Measurements from ENCODE around the gene COBLL1.
"Not testable (repeated sequence)": the region's sequence is repeated elsewhere in the genome, so short reads cannot be mapped to it uniquely, and the experiment has no call there.

The COBLL1 gene

DNA sequence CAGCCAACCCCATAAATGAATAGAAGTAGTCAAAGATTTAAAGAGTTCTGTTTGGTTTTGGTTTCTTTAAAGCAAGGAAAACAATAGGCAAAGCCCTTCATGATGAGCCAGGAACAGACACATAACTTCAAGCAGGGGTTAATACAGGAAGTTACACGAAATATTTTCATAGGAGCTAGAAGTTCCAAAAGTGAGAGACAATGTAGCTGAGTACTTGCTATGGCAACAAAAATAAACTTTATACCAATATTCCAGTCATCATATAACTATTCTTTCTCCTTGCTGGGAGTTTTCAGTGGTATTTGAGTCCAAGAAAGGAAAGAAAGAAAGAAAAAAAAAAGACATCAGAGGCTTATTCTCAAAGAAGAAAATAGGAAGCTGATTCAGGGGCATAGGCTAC lies 56.2 kb downstream of the COBLL1 start:
- DNase-seq: no peak

DNA sequence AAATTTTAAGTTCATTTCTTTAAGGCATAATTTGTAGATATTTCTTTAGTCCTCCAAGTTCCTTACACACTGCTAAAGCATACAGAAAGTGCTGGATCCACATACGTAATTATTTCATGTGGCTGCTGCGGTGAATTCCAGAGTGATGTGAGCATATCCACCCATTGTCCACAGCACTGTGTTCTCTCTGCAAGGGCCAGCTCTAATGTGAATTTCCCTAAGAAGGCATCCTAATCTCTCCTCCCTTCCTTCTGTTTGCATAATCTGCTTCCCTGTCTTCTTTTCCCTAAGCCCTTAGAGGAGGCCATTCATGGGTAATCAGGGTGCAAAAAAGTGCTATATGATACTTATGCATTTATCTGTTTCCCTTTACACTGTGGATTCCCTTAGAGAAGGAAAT lies 57.2 kb downstream of the COBLL1 start:
- no peak for DNase-seq

DNA sequence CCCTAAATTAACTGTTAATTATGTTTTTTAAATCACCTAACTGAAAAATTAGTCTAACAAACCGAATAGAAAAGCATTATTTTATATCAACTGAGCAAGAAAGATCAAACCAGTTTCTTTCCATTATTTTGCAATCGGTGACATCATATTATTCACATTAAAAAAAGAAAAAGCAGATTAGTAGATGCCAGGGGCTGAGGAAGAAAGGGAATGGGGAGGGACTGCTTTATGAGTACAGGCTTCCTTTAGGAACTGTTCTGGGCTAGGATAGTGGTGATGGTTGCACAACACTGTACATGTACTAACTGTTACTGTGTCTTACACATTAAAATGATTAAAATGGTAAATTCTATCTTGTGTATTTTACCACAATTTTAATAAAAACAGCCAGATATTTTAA lies 59.3 kb downstream of the COBLL1 start:
- no peak for DNase-seq

DNA sequence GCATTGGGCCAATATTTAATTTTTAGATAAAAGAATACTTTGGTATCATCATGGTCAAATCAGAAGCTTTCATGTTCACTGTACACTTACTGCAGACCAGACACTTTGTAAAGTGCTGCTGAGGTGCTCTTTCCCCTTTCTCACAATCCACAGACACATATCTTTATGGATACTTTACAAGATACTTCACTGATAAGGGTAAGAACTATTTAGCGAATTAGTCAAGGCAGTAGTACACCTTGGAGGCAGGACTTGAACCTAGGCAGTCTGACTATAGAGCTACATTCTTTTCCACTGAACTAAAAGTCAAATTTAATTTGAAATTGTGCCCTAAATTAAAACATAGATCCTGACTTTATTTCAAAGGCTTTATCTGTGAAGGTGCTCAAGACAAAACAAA lies 60.2 kb downstream of the COBLL1 start:
- DNase-seq: no peak

DNA sequence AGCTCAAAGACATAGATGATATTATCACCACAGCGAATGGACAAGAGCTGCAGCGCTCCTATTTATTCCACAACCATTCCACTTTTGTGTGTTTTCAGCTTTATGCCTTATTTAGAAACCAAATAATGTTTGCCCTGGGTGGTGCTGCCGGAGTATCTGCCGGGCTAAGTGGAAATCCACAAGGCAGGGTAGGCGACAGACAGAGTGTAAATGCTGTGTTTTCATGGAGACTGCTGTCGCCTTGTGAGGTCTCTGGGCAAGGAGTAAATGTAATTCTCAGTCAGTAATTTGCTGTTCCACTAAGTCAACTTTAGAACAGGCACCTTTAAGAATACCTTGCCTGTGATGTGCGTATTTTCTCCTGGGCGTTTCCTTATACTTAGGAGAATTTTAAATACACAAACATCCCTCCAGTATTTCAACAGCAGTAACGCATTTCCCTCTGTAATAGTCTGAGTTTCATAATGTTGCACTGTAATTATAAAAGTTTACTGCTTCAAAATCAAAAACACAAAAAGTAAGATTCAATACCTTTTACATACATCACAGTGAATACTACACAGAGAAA lies 60.9 kb downstream of the COBLL1 start:
- DNase-seq: no peak

DNA sequence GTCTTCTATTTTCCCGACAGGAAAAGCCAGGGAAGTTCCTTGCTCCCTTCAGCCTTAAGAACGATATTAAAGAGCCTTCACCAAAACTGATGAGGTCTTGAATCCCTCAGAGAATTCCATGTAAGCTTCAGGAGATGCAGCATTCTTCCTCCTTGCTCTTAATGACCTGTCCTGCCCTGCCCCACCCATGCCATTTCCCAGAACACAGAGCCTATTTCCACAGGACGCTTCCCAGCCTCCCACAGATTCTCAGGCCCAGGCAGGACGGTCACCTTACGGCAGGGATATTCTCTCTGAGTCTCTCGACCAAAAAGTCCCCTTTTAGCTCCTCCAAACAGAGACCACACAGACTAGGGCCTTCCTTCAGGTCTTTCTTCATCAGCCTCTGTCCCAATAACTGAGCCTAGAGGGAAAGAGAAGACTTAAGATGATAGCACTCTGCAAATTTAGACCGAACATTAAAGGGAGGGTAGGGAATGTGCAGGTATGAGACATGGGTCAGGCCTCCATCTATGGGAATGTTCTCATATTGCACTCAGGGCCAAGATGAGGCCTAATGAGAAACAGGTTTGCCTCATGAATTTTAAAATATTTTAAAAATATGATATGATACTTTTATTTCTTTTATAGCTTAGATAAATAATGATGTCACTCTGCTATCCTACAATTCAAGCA lies 62.1 kb downstream of the COBLL1 start:
- DNase-seq: no peak

DNA sequence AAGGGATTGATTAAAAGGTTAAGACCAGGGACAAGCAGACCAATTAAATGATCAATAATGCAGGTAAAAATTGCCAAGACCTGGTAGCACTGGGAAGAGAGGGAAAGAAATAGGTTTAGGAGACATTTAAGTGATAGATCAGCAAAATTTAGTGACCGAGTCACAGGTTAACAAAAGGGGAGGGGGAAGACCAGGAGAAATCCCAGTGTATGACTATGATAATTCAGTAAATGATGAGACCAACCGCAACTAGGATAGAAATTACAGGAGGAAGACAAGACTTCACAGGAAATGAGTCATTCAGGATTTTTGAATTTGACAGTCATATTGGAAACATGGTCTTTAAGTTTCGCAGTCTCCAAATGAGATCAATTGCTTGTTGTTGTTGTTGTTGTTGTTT lies 62.9 kb downstream of the COBLL1 start:
- DNase-seq: no peak

DNA sequence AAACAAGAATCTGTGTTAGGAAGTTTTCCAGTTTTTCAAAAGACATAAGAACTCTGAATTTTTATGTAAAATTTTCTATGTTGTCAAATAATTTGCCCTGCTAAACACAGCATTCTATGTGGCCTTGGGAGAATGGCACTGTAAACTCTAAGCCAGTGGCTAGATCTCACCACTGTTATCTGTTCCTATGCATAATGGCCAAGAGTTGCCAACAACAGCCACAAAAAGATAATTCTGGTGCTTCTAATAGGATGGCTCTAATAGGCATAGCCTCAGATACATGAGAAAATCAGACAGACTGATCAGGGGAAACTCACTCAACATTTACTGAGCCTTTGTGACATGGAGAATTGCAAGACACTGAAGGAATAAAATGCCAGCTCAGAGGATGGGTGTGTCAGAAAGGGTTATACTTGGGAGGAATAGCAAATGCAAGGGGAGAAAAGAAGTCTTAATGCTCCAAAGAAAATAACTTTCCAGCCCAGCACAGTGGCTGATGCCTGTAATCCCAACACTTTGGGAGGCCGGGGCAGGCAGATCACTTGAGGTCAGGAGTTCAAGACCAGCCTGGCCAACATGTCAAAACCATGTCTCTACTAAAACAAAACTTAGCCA lies 63.7 kb downstream of the COBLL1 start:
- no peak for DNase-seq

DNA sequence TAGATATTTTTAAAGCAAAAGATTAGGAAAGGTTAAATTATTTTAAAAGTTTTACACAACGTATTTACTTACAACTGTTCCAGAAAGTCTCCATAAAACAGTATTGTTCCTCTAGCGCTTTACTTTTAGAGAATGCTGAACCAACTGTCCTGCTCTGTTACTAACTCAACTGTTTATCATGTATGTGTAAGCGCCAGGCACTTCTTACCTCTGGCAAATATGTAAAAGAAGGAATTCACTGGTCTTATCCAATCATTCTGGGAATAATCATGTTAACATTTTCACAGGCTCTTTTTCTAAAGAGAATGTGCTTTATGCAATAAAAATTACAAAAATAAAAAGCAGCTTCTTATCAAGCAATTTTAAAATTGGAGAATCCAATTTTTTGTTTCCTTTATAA lies 68.0 kb downstream of the COBLL1 start:
- DNase-seq: no peak

DNA sequence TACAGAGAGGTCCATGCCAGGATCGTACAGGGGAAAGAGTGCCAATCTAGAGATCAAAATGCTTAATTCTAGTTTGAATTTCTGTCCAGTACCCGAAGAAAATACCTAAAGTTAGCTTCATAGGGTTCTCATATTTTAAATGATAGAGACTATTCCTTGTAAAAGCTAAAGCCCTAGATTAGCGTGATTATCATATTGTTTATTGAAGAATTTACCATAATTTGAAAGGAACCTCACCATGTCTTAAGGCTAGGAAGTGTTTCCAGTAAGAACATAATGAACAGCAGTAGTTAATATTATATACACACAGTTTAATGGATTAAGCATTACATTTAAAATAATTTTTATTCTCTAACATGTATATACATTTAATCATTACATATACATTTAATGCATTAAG lies 68.5 kb downstream of the COBLL1 start:
- no peak for DNase-seq

DNA sequence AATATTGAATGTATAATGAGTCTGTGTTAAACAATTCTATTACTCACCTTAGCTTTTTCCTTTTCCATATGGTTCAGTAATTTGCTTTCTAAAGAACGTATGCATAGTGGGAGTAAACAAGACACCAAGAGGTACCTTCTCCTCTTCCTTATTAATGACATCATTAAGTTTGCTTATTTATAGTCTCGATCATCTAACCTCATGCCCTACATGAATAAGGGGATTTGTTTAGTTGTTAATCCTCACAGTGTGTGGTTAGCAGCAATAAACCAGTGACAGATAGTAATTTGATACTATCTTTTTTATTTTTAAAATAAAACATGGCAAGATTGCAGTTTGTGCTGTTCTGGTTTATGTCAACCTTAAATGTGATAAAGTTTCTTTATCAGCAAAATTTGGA lies 69.7 kb downstream of the COBLL1 start:
- DNase-seq: no peak

DNA sequence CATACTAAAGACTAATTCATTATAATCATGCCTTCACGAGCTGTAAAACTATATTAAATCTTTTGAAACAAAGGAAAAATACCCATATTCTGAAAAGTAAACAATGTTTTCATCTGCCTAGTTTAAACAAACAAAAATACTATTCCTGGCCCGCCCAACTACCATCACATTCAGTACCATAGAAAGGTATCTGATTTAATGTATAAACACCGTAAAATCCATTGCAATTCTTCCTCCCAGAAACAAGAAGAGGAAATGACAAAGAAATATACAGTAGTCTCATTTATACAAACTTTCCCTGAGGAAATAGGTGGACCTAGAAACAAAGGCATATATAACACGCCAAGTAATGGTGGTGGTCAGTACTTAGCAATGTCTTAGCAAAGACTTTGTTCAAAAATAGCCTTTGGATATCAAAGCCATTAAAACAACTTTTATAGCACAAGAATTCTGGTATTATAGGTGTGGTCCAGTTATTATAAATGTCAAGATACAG lies 71.2 kb downstream of the COBLL1 start:
- DNase-seq: no peak

DNA sequence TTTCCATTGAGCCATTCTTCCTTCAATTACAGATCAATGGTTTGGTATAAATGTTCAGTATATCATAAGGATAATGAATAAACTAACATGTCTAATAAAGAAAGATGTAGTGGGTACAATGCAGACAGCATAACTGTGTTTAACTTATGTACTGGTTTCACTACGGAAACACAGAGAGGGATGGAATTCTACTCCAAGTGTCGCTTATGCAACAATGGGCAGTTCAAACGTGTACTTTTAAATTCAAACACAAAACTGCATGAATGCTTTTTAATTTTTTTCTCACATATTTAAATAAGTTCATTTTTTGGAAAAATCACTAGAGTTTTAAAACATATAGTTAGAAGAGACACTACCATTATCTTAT lies 74.7 kb downstream of the COBLL1 start:
- no peak for DNase-seq

DNA sequence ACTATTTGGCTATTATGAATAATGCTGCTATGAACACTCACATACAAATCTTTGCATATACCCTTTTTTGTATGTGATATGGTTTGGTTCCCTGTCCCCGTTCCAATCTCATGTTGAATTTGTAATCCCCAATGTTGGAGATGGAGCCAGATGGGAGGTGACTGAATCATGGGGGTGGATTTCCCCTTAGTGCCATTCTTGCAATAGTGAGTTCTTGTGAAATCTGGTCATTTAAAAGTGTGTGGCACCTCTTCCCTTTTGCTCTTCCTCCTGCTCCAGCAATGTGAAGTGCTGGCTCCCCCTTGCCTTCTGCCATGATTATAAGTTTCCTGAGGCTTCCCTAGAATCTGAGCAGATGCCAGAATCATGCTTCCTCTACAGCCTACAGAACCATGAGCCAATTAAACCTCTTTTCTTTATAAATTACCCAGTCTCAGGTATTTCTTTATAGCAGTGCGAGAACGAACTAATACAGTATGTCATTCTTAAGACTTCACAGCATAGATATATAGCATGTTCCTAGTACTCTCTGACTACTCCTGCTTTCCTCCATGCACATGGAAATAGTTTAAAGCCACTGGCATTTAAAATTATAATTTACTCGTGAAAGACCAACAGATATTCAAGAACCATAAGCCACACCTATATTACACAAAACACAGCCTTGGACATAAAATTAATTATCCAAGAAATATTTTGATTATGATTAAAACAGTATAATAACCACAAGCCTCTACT lies 75.2 kb downstream of the COBLL1 start:
- no peak for DNase-seq

DNA sequence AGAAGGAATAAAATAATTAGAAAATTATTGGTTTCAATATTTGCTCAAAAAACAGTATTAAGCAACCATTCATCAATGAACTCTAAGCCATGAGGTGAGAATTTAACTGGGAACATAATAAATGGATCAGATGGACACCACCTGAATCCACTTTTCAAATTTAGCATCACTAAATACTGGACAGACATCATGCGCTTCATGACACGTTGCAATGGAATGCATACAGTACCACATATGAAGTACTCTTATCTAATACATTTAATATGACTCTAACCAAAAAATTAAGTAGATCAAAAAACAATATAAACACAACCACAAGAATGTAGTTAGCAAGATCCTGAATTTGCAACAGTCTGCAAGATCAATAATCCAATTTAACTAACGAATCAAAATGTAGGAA lies 76.6 kb downstream of the COBLL1 start:
- no peak for DNase-seq

DNA sequence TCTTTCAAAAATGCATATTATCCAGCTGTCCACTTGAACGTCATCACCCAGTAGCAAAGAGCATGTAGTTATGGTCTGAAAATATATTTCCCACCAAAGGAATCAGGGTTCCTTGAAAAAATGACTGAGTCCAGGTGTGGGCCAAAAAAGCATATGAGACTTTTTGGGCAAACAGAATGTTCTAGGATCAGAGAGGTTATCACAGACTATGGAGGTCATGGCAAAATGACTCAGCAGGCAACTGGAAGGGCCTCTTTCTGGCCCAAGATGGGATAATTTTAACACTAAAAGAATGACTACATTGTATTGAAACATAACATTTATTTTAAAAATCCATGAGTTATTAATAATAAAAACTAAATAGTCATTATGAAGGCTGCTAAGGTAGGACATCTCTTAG lies 77.1 kb downstream of the COBLL1 start:
- DNase-seq: no peak

DNA sequence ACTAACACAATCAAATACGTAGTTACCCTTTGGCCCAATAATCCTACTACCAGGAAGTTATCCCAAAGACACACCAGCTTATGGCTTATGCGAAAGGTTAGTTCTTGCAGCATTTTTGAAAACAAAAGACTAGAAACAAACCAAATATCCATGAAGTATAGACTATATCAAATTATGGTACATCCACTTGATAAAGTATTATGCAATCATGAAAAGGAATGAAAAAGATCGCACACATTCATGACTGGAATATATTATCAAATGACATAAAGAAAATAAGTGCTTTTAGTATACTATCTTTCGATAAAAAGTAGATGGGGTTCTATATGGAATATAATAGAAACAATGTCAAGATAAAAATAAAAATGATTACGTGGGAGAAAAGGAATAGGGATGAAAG lies 78.2 kb downstream of the COBLL1 start:
- DNase-seq: no peak

DNA sequence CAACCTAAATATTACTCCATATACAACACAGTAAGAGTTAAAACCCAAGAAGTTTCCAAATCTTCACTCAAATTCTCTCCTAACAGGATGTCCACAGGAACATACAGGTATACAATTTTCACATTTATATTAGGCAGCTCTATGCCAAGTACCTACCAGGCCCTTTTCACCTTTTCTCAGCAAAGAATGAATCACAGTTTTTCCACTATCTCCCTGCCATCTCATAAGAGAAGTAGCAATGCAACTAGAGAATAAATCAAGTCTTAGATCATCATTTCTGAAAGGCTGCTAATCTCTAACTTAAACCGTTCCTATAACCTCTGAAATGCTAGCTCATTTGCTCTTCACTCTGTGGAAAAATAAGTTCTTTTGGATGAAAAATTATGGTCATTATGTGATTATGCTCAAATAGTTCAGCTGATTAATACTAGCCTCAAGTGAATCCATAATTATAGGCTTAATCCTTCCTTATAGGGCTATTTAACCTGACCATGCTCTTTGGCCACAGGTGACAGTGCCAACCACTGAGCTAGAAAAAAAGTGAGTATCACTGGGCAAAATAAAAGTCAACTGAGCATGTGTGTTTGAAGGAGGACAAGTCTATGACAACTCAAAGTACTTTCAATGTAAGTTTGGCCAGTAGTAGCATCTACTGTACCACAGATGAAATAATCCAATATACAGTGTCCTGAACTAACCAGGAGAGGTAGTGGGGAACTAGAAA lies 79.7 kb downstream of the COBLL1 start:
- DNase-seq: no peak

DNA sequence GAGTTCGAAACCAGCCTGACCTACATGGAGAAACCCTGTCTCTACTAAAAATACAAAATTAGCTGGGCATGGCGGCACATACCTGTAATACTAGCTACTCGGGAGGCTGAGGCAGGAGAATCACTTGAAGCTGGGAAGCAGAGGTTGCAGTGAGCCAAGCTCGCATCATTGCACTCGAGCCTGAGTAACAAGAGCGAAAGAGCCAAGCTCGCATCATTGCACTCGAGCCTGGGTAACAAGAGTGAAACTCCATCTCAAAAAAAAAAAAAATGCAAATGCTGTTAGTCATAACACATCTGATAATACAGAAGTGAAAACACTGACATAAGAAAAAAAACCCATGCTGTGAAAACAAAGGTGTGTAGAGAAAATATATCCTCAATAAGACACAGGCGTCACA lies 80.4 kb downstream of the COBLL1 start:
- not testable (repeated sequence) for DNase-seq

DNA sequence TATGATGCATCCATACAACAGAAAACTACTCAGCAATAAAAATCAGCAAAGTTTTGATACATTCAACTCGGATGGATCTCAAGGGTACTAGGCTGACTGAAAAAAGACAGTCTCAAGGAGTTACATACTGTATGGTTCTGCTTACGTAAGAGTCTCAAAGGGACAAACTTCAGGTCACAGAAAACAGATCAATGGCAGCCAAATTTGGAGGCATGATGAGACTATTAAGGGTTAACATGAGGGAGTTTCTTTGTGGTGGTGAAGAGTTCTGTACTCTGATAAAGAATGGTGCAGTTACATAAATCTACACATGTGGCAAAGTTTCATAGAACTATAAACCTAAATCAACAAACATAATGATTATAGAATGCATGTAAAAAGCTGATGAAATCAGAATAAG lies 81.4 kb downstream of the COBLL1 start:
- no peak for DNase-seq

DNA sequence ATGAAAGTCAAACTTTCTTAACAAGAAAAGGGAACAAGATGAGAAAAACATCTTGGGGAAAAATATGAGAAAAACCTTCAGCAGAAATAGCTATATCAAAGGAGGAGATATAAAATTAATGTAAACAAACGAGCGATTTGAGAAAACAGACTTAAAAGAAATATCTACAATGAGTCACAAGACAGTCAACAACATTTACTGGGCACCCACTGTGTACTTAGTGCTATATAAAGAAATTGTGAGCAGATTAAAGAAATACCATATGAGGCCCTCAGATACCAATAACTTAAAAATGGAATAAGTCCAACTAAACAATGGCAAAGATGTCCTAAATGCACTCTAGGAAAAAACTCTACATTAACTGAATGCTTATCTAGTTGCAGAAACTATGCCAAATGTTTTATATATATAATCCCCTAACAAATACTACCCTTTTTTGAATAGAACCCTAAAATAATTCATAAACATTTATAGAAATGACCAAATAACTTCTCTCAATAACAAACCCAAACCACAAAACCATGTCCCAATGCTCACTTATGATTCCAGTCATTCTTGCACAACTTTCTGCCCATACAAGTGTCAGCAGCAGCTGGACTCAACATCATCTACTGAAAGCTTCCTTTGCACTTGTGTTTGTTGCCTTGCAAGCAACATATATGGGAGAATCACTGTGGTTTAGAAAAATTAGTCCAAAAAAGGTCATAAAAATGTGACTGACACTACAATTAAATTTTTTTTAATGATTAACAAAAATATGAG lies 83.5 kb downstream of the COBLL1 start:
- DNase-seq: no peak

DNA sequence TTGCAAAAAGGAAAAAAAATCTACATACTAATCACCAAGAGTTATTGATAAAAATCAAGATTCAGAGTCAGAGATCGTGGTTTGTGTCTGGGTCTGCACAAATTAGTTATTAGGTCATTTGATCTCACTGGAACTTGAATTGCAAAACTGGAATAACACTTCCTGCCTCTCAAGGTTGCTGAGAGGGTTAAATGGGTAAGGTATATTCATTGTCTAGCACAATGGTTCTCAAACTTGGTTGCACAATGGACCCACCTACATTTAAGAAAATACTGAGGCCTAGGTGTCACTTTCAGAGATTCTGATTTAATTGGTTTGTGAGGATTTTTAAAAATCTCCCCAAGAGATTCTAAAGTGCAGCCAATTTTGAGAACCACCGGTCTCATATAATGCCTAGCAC lies 84.8 kb downstream of the COBLL1 start:
- no peak for DNase-seq

DNA sequence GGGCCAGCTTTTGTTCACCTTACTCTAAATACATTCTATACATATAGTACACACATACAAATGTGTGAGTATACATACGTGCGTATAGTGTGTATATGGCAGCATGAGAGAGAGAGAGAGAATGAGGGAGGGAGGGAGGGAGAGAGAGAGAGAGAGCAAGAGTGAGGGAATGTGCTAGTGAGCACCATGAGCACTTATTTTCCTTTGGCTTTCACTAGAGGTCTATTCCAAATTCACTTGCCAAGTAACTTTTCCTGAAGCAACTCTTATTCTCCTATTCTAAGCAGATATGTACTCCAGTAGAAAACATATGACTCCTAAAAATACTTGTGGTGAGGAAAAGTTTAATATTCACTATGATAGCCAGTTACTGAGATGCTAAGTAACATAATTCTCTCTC lies 85.7 kb downstream of the COBLL1 start:
- no peak for DNase-seq

Measured in activated effector memory CD4-positive, alpha-beta T cell treated with Interleukin-2 at 50 U/mL for 16 hours (primary cell).